RWPE2 (cell line): ENCODE measurements around the gene NPHS1.

Source experiments
- ATAC-seq: fragments of 200-7000 bp; cut with Tn5 transposase; 3 replicates; pipeline ENCODE4 v1.9.1; 2021; ENCODE audit warnings: low read depth
- DNase-seq: peaks from one replicate; pipeline ENCODE4 v3.0.0-alpha.2; 2020; ENCODE audit warnings: low spot score
- H3K27ac ChIP-seq: fragments of 450-650 bp; 2 replicates; pipeline ENCODE4 v1.5.1; 2017; ENCODE audit warnings: mild to moderate bottlenecking; ENCODE audit not compliant: poor library complexity, severe bottlenecking
- H3K27me3 ChIP-seq: fragments of 250-450 bp; sonication (Bioruptor Pico); 2 replicates; pipeline ENCODE4 v1.5.1; 2021; ENCODE audit warnings: mild to moderate bottlenecking, moderate library complexity; ENCODE audit not compliant: insufficient read depth, poor library complexity, severe bottlenecking
- H3K36me3 ChIP-seq: fragments of 250-450 bp; sonication (Bioruptor Pico); 2 replicates; pipeline ENCODE4 v1.5.1; 2020; ENCODE audit warnings: low read depth, mild to moderate bottlenecking, moderate library complexity
- H3K4me1 ChIP-seq: fragments of 250-450 bp; sonication (Bioruptor Pico); 2 replicates; pipeline ENCODE4 v1.5.1; 2021; ENCODE audit warnings: mild to moderate bottlenecking, moderate library complexity; ENCODE audit not compliant: insufficient read depth, poor library complexity, severe bottlenecking
- H3K4me3 ChIP-seq: fragments of 250-450 bp; sonication (Bioruptor Pico); 2 replicates; pipeline ENCODE4 v1.5.1; 2021; ENCODE audit warnings: mild to moderate bottlenecking, moderate library complexity; ENCODE audit not compliant: severe bottlenecking
- H3K9me3 ChIP-seq: fragments of 250-450 bp; sonication (Bioruptor Pico); 2 replicates; pipeline ENCODE4 v1.5.1; 2021; ENCODE audit warnings: mild to moderate bottlenecking, moderate library complexity; ENCODE audit not compliant: severe bottlenecking
- TF ChIP-seq, protein P1 (sequence below): fragments of 450-650 bp; IDR thresholded peaks from one replicate; pipeline ENCODE4 v1.5.1; 2017; ENCODE audit warnings: mild to moderate bottlenecking, moderate library complexity; ENCODE audit not compliant: poor library complexity, severe bottlenecking

NPHS1 gene

DNA sequence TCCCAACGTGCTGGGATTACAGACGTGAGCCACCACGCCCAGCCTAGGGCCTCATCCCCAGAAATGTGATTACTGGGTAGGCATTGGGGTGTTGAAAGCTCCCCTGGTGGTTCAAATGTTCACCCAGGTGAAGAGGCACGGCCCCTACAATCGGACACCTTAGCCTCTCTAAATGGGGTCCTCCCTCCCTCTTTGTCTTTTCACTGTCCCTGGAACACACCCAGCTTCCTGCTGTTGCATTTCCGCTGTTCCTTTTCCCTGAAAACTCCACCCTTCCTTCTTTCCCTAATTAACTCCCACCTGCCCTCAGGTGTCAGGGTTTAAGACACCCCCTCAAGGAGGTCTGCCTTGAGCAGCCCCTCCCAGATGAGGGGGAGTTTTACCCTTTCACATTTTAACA lies 36.0 kb downstream of the NPHS1 start:
- no peak overlapping the region for H3K4me3 ChIP-seq
- no peaks in the 10 kb centered on the region for H3K4me1 ChIP-seq
- no peaks in the 10 kb centered on the region for H3K36me3 ChIP-seq
- no peaks in the 10 kb centered on the region for H3K27me3 ChIP-seq
- TF ChIP-seq, protein P1, sequence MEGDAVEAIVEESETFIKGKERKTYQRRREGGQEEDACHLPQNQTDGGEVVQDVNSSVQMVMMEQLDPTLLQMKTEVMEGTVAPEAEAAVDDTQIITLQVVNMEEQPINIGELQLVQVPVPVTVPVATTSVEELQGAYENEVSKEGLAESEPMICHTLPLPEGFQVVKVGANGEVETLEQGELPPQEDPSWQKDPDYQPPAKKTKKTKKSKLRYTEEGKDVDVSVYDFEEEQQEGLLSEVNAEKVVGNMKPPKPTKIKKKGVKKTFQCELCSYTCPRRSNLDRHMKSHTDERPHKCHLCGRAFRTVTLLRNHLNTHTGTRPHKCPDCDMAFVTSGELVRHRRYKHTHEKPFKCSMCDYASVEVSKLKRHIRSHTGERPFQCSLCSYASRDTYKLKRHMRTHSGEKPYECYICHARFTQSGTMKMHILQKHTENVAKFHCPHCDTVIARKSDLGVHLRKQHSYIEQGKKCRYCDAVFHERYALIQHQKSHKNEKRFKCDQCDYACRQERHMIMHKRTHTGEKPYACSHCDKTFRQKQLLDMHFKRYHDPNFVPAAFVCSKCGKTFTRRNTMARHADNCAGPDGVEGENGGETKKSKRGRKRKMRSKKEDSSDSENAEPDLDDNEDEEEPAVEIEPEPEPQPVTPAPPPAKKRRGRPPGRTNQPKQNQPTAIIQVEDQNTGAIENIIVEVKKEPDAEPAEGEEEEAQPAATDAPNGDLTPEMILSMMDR: no peak
- H3K27ac ChIP-seq: no peak overlapping the region
- no peaks in the 10 kb centered on the region for H3K9me3 ChIP-seq
- ATAC-seq (no peak), DNase-seq (no peak)

DNA sequence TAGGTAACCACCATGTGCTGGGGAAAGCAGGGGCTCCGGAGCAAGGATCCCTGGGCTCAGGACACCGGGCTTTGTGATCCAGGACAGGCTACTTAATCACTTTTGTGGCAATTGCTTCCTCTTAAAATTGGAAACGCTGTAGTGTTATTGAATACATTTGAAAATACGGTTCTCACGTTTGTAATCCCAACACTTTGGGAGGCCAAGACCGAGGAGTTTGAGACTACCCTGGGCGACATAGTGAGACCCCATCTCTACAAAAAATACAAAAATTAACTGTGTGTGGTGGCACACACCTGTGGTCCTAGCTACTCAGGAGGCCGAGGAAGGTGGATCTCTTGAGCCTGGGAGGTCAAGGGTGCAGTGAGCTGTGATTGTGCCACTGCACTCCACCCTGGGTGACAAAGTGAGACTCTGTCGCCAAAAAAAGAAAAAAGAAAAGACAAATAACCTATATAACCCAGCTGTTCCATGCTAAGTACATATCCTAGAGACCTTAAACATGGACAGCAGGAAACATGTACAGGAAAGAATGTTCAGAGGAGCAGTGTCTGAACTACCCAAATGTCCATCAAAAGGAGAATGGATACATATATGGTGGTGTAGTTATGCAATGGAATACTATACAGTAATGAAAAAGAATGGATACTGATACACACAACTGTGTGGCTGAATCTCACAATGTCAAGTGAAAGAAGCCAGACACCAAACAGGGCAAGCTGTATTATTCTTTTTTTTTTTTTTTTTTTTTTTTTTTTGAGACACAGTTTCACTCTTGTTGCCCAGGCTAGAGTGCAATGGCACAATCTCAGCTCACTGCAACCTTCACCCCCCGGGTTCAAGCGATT lies 39.0 kb downstream of the NPHS1 start:
- TF ChIP-seq, protein P1: no peak
- H3K27ac ChIP-seq: no peak overlapping the region
- no peak overlapping the region for H3K4me3 ChIP-seq
- ATAC-seq (no peak), DNase-seq (no peak)
- H3K9me3 ChIP-seq: no peaks in the 10 kb centered on the region
- H3K27me3 ChIP-seq: no peaks in the 10 kb centered on the region
- no peaks in the 10 kb centered on the region for H3K36me3 ChIP-seq
- no peaks in the 10 kb centered on the region for H3K4me1 ChIP-seq

DNA sequence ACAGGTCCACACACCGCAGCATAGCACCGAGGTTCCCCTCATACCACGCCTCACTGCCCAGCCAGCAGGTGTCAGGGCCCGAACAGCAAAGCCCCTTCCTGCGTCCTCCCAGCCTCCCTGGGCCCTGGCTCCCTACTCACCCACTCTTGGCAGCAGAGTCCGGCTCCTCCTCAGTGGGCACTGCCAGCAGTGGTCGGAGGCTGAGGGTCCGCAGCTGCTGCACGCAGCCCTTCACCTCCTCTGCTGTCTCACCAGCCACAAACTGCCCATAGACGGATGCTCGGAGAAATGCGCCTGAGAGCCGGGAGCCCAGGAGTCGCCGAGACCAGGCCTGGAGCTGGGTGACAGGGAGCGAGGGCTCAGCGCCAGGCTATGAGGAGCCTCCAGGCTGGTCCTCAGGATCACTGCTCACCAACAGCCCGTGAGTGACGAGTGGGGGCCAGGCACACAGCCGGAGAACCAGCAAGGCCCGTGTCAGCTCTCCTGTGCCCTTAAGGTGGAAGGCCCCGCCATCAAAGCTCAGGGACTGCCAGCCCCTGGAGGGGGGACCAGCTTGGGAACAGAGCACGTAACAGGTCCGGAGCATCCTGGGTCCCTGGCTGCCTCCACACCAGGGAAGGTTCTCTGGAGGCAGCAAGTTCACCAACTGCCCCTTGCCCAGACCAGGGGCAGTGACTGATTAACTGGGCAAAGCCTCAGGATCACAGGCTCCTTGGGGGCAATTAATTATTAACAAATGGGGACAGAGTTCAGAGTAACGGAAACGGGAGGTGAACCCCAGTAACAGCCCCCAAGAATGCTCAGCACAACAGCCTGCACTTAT lies 39.9 kb downstream of the NPHS1 start, which contains the start of gene PRODH2:
TSS of gene PRODH2 (minus strand) at position 626 of the 823 bp plus-strand sequence. CDS start at position 586, 40 bp downstream.
- TF ChIP-seq, protein P1: no peak
- no peak within 1 kb of the TSS for H3K27ac ChIP-seq

DNA sequence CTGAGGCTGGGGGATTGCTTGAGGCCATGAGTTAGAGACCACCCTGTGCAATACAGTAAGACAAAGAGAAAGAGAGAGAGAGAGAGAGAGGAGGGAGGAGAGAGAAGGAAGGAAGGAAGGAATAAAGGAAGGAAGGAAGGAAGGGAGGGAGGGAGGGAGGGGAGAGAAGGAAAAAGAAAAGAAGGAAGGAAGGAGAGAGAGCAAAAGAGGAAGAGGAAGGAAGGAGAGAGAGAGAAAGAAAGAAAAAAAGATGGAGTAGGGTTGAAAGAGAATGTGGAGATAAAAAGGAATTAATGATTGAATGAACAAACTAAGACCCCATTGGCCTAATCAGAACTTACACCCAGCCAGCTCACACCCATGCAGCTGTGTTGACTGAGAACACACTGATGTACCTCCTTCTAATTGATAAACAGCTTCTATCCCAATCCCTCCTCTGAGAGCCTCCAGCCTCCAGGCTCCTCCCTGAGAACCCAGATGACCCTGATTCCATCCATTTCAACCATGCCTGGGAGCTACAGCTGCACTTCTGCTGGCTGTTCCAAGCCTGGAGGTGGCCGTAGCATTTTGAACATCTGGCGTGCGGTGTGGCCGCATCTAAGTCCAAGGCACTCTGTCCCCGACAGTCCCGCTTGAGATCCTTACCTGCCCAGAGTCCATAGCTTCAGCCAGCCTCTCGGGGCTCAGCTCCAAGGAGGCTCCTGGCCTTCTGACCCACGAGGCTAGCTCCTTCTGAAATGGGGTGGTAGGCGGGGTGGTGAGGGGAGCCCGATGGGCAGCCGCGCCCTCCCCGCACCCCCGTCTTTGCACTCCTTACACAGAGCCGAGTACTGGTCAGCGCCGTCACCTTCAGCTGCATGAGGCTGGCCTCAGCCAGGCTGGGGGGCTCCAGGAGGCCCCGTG lies 40.7 kb downstream of the NPHS1 start:
- Histone ChIP-seq H3K27ac (no peak overlapping the region), H3K4me1 (no peaks in the 10 kb centered on the region), H3K4me3 (no peak overlapping the region), H3K27me3 (no peaks in the 10 kb centered on the region), H3K9me3 (no peaks in the 10 kb centered on the region), H3K36me3 (no peaks in the 10 kb centered on the region)
- TF ChIP-seq, protein P1: no peak
- ATAC-seq (no peak), DNase-seq (no peak)

More for the DNA sequence above, 39.9 kb downstream of the NPHS1 start, which contains the start of gene PRODH2:
- H3K9me3 ChIP-seq: no peaks in the 10 kb centered on the region
- no peaks in the 10 kb centered on the region for H3K4me1 ChIP-seq
- no peak within 1 kb of the TSS for H3K4me3 ChIP-seq
- H3K27me3 ChIP-seq: no peaks in the 10 kb centered on the region
- ATAC-seq: no peak
- H3K36me3 ChIP-seq: no peaks in the 10 kb centered on the region
- no peak for DNase-seq
